Stimulated activated CD8-positive, alpha-beta memory T cell treated with anti-CD3 and anti-CD28 coated beads, Interleukin-4, amount 100 ng/mL, for 1 hour (primary cell): ENCODE results near the gene DIP2B.

Experiments used
- DNase-seq, 2 donors: peaks; one replicate each; pipeline ENCODE4 v3.0.0-alpha.2; 2020; ENCODE audit warnings: low read depth in 2 of 2, low spot score in 1 of 2

Gene DIP2B

GRCh38 chr12:50573271-50573670, 68.5 kb downstream of the DIP2B start:
- no peak for DNase-seq

GRCh38 chr12:50574601-50575348, 70.0 kb downstream of the DIP2B start:
- no peak for DNase-seq

GRCh38 chr12:50579757-50580267, 75.0 kb downstream of the DIP2B start:
- DNase-seq = no peak

GRCh38 chr12:50580436-50580835, 75.7 kb downstream of the DIP2B start:
- no peak for DNase-seq

- DNase-seq = no peak
Observed at GRCh38 chr12:50581226-50582184, 76.7 kb downstream of the DIP2B start.

GRCh38 chr12:50584135-50584534, 79.3 kb downstream of the DIP2B start:
- DNase-seq = no peak

GRCh38 chr12:50589650-50590435, 85.1 kb downstream of the DIP2B start:
- DNase-seq = no peak

GRCh38 chr12:50590869-50591268, 86.1 kb downstream of the DIP2B start:
- DNase-seq = no peak

GRCh38 chr12:50595667-50596066, 90.9 kb downstream of the DIP2B start:
- no peak for DNase-seq

- peak in 1 of 2 donors; percentile 11 for DNase-seq
Observed at GRCh38 chr12:50597200-50598195, 92.7 kb downstream of the DIP2B start.

- DNase-seq = no peak
Observed at GRCh38 chr12:50598321-50598862, 93.6 kb downstream of the DIP2B start.

- no peak for DNase-seq
Observed at GRCh38 chr12:50599366-50600095, 94.7 kb downstream of the DIP2B start.

GRCh38 chr12:50600364-50600763, 95.6 kb downstream of the DIP2B start:
- DNase-seq = no peak

GRCh38 chr12:50603817-50604639, 99.2 kb downstream of the DIP2B start:
- DNase-seq = no peak

GRCh38 chr12:50604640-50604920, 99.8 kb downstream of the DIP2B start:
- DNase-seq = no peak

GRCh38 chr12:50606675-50607375, 102.0 kb downstream of the DIP2B start:
- no peak for DNase-seq

- no peak for DNase-seq
Observed at GRCh38 chr12:50609292-50609874, 104.6 kb downstream of the DIP2B start.
